SK-N-SH (cell line): ENCODE results near the gene NBDY. TPM values are rescaled to one million over a fixed set of nuclear protein-coding genes. Genes with fewer than 3 reads are reported as not detected.
"Not testable (repeated sequence)": the region's sequence is repeated elsewhere in the genome, so short reads cannot be mapped to it uniquely, and the experiment has no call there.

Experiments
- CTCF ChIA-PET: fragments of 300-600, 350-600 bp; formaldehyde crosslinking; extraction: SDS; loops from one replicate; lab custom pipeline; 2021; lab: Yijun Ruan, JAX
- POLR2A ChIA-PET: fragments of 350-600 bp; sonication (Branson Sonifier 250); formaldehyde crosslinking; extraction: SDS; loops from one replicate; lab custom pipeline; 2020; ENCODE audit warnings: antibody characterized with exemption, inconsistent platforms; lab: Yijun Ruan, JAX
- DNase-seq: peaks from one replicate; pipeline ENCODE4 v3.0.0; 2012
- H2AFZ ChIP-seq: fragments of 200-600 bp; sonication (generic); 2 replicates; pipeline ENCODE4 v1.8.1; 2016; ENCODE audit warnings: antibody characterized with exemption, mild to moderate bottlenecking, low read depth
- H3F3A ChIP-seq: fragments of 200-600 bp; sonication (generic); replicated peaks from 2 replicates; pipeline ENCODE3; 2016; ENCODE audit warnings: antibody characterized with exemption, mild to moderate bottlenecking; ENCODE audit not compliant: insufficient read depth
- H3K27ac ChIP-seq, 2 experiments: fragments of 200-500 bp in 1 of 2; fragments of 200-600 bp in 1 of 2; sonication (Bioruptor generic) in 1 of 2; sonication (generic), shearing (Covaris generic) in 1 of 2; 2 replicates each; pipeline versions ENCODE4 v1.5.1 to v1.6.1; 2014 to 2016; ENCODE audit warnings: low read depth in 2 of 2, inconsistent platforms in 1 of 2, low read length in 1 of 2, mild to moderate bottlenecking in 1 of 2, mixed read lengths in 1 of 2
- H3K27me3 ChIP-seq: fragments of 200-600 bp; sonication (generic), shearing (Covaris generic); 2 replicates; pipeline ENCODE4 v1.6.1; 2016; ENCODE audit warnings: mixed run types; ENCODE audit not compliant: insufficient read depth
- H3K36me3 ChIP-seq, 2 experiments: fragments of 200-500 bp in 1 of 2; fragments of 200-600 bp in 1 of 2; sonication (Bioruptor generic) in 1 of 2; sonication (generic) in 1 of 2; replicated peaks in 1 of 2; 2 replicates each; pipeline versions ENCODE3 to v1.5.1; 2014 to 2016; ENCODE audit warnings: low read length in 1 of 2, mild to moderate bottlenecking in 1 of 2; ENCODE audit not compliant: insufficient read depth in 2 of 2, control insufficient read depth in 1 of 2
- H3K4me1 ChIP-seq, 2 experiments: fragments of 200-500 bp in 1 of 2; fragments of 200-600 bp in 1 of 2; sonication (Bioruptor generic) in 1 of 2; sonication (generic), shearing (Covaris generic) in 1 of 2; 2 replicates each; pipeline versions ENCODE4 v1.5.1 to v1.6.1; 2014 to 2016; ENCODE audit warnings: low read depth in 1 of 2, low read length in 1 of 2, mixed run types in 1 of 2; ENCODE audit not compliant: insufficient read depth in 2 of 2, control insufficient read depth in 1 of 2
- H3K4me2 ChIP-seq: fragments of 200-600 bp; sonication (generic), shearing (Covaris generic); 2 replicates; pipeline ENCODE4 v1.6.1; 2017; ENCODE audit warnings: mixed run types
- H3K4me3 ChIP-seq, 2 experiments: fragments of 200-500 bp in 1 of 2; fragments of 200-600 bp in 1 of 2; sonication (Bioruptor generic) in 1 of 2; sonication (generic), shearing (Covaris generic) in 1 of 2; 2 replicates each; pipeline versions ENCODE4 v1.5.1 to v1.8.1; 2014 to 2016; ENCODE audit warnings: low read depth in 2 of 2, inconsistent platforms in 1 of 2, low read length in 1 of 2, mild to moderate bottlenecking in 1 of 2, mixed read lengths in 1 of 2, moderate library complexity in 1 of 2
- H3K79me2 ChIP-seq: fragments of 200-600 bp; sonication (generic); 2 replicates; pipeline ENCODE4 v1.8.1; 2017; ENCODE audit warnings: mild to moderate bottlenecking; ENCODE audit not compliant: insufficient read depth
- H3K9ac ChIP-seq: fragments of 200-600 bp; sonication (generic); 2 replicates; pipeline ENCODE4 v1.6.1; 2017; ENCODE audit warnings: mixed run types
- H3K9me2 ChIP-seq: fragments of 200-600 bp; sonication (generic); 2 replicates; pipeline ENCODE4 v1.6.1; 2017; ENCODE audit warnings: mixed run types
- H3K9me3 ChIP-seq: fragments of 200-600 bp; sonication (generic); 2 replicates; pipeline ENCODE4 v1.6.1; 2017; ENCODE audit warnings: mixed run types, mild to moderate bottlenecking, moderate library complexity
- H4K20me1 ChIP-seq: fragments of 200-600 bp; sonication (generic); 2 replicates; pipeline ENCODE4 v1.6.1; 2017; ENCODE audit warnings: mild to moderate bottlenecking, mixed run types; ENCODE audit not compliant: insufficient read depth
- CHD2 ChIP-seq: fragments of 150-350 bp; IDR thresholded peaks from 2 replicates; pipeline ENCODE4 v1.6.1; 2018; ENCODE audit warnings: low read length; ENCODE audit not compliant: partially characterized antibody
- CTCF ChIP-seq: fragments of 200-600 bp; sonication (generic); IDR thresholded peaks from 2 replicates; pipeline ENCODE4 v1.6.1; 2017; ENCODE audit warnings: antibody characterized with exemption, mild to moderate bottlenecking, moderate library complexity
- EP300 ChIP-seq, 2 experiments: IDR thresholded peaks; 2 replicates each; pipeline versions ENCODE4 v1.4.0 to v1.6.1; 2012; ENCODE audit warnings: borderline replicate concordance in 1 of 2, low read depth in 1 of 2, low read length in 1 of 2
- FOSL2 ChIP-seq: IDR thresholded peaks from 2 replicates; pipeline ENCODE4 v1.4.0; 2012; ENCODE audit warnings: low read depth, mild to moderate bottlenecking, moderate library complexity, borderline replicate concordance
- FOXJ3 ChIP-seq: sonication (generic); formaldehyde crosslinking; IDR thresholded peaks from 2 replicates; pipeline ENCODE4 v1.5.1; 2020; ENCODE audit warnings: mild to moderate bottlenecking, missing genetic modification reagents
- JUND ChIP-seq: IDR thresholded peaks from 2 replicates; pipeline ENCODE4 v1.4.0; 2012
- MXI1 ChIP-seq: IDR thresholded peaks from 2 replicates; pipeline ENCODE4 v1.6.1; 2012; ENCODE audit warnings: mild to moderate bottlenecking, low read depth, low read length, improper control_type of control experiment
- NRF1 ChIP-seq: IDR thresholded peaks from 2 replicates; pipeline ENCODE4 v1.6.1; 2012; ENCODE audit warnings: low read depth, mild to moderate bottlenecking, low read length
- POLR2AphosphoS5 ChIP-seq: IDR thresholded peaks from 2 replicates; pipeline ENCODE4 v1.6.1; 2012; ENCODE audit warnings: low read depth, low read length
- RFX5 ChIP-seq: IDR thresholded peaks from 2 replicates; pipeline ENCODE4 v1.6.1; 2012; ENCODE audit warnings: mild to moderate bottlenecking, improper control_type of control experiment, low read length
- SIN3A ChIP-seq: IDR thresholded peaks from 2 replicates; pipeline ENCODE4 v1.6.1; 2012; ENCODE audit warnings: low read depth, mild to moderate bottlenecking, low read length, moderate library complexity, borderline replicate concordance
- TAF1 ChIP-seq: IDR thresholded peaks from 2 replicates; pipeline ENCODE4 v1.6.1; 2012; ENCODE audit warnings: low read depth, mild to moderate bottlenecking, low read length, moderate library complexity, borderline replicate concordance
- USF1 ChIP-seq: IDR thresholded peaks from 2 replicates; pipeline ENCODE4 v1.4.0; 2012; ENCODE audit warnings: low read depth, borderline replicate concordance
- ZBTB33 ChIP-seq: IDR thresholded peaks from 2 replicates; pipeline ENCODE4 v1.4.0; 2012; ENCODE audit warnings: low read depth, borderline replicate concordance
- WGBS: methylation state at CpG from one replicate; pipeline ENCODE4 v1.1.6; 2017; ENCODE audit warnings: low lambda C conversion rate; 5-methylcytosine and 5-hydroxymethylcytosine counted together
- polyA plus RNA-seq, 3 experiments: library from polyadenylated mRNA; depleted of rRNA; stranded (reverse); fragments of >200 nt; gene quantifications; 2 replicates each; pipeline ENCODE4 v1.2.3, GENCODE V29; 2012

The NBDY gene
- polyA plus RNA-seq, 1 of the 3 experiments (the other 2 are of a cell fraction) = 68.2 TPM

- 94% methylated on average over 1 of the region's 1 CpG for WGBS
- H2AFZ ChIP-seq = no peak overlapping the region
- DNase-seq = no peak
- ChIA-PET CTCF (no interaction called here), POLR2A (no interaction called here)
- H3K4me1 ChIP-seq = no peaks in the 10 kb centered on the region; a peak in 1 of 4 replicates
- no peaks in the 10 kb centered on the region for H3K9me3 ChIP-seq
- no peaks in the 10 kb centered on the region for H3F3A ChIP-seq
- no peaks in the 10 kb centered on the region for H3K27me3 ChIP-seq
- H3K4me2 ChIP-seq = no peak overlapping the region
- H4K20me1 ChIP-seq = no peaks in the 10 kb centered on the region
- no peak overlapping the region for H3K27ac ChIP-seq
- TF ChIP-seq ZBTB33 (no peak), TAF1 (no peak), JUND (no peak), POLR2AphosphoS5 (no peak)
- H3K79me2 ChIP-seq = no peaks in the 10 kb centered on the region; the same call in 1 of the 2 replicates
- no peak overlapping the region for H3K9ac ChIP-seq
- H3K9me2 ChIP-seq = no peaks in the 10 kb centered on the region
- H3K4me3 ChIP-seq = no peak overlapping the region
- peaks cover 0 to 5% of the 10 kb centered on the region in 2 experiments for H3K36me3 ChIP-seq
Observed at GRCh38 chrX:56805399-56805798, 76.4 kb downstream of the NBDY start.

- H3K79me2 ChIP-seq, CTCF ChIA-PET, H3K27me3 ChIP-seq, POLR2A ChIA-PET, H3F3A ChIP-seq, H4K20me1 ChIP-seq, H3K27ac ChIP-seq, H3K4me3 ChIP-seq, H3K4me1 ChIP-seq, H3K9me2 ChIP-seq, H3K9me3 ChIP-seq, H3K4me2 ChIP-seq, H2AFZ ChIP-seq, H3K9ac ChIP-seq, H3K36me3 ChIP-seq, DNase-seq: not testable (repeated sequence)
- 59% methylated on average over 2 of the region's 2 CpGs for WGBS
Observed at GRCh38 chrX:56806176-56806575, 77.1 kb downstream of the NBDY start.

- peaks cover 0 to 5% of the 10 kb centered on the region in 2 experiments for H3K36me3 ChIP-seq
- no peak overlapping the region for H3K4me2 ChIP-seq
- H3K4me1 ChIP-seq = peaks cover 0 to 5% of the 10 kb centered on the region in 2 experiments; a peak in 1 of 4 replicates
- no peak overlapping the region for H3K9ac ChIP-seq
- H4K20me1 ChIP-seq = no peaks in the 10 kb centered on the region
- DNase-seq = no peak
- ChIA-PET POLR2A (no interaction called here), CTCF (no interaction called here)
- H3K9me3 ChIP-seq = no peaks in the 10 kb centered on the region; the same call in 1 of the 2 replicates
- no peaks in the 10 kb centered on the region for H3F3A ChIP-seq
- no peaks in the 10 kb centered on the region for H3K27me3 ChIP-seq
- H3K79me2 ChIP-seq = peaks cover 2% of the 10 kb centered on the region; the same call in 1 of the 2 replicates
- no peak overlapping the region for H3K27ac ChIP-seq
- 40% methylated on average over 1 of the region's 5 CpGs for WGBS
- no peak overlapping the region for H3K4me3 ChIP-seq
- no peak overlapping the region for H2AFZ ChIP-seq
- no peaks in the 10 kb centered on the region for H3K9me2 ChIP-seq
- TF ChIP-seq MXI1 = no peak
- TF ChIP-seq USF1 = no peak
- TF ChIP-seq FOSL2 = no peak
- TF ChIP-seq FOXJ3 (CRISPR knock-in tag) = no peak
- TF ChIP-seq CTCF = no peak
- TF ChIP-seq TAF1 = no peak
- TF ChIP-seq CHD2 = no peak
- no peak for TF ChIP-seq ZBTB33
- TF ChIP-seq SIN3A = no peak
- TF ChIP-seq NRF1 = no peak
- no peak for TF ChIP-seq JUND
- TF ChIP-seq RFX5 = no peak
- no peak for TF ChIP-seq EP300 (IDR thresholded peaks at IDR 0.05; ENCODE audit: borderline replicate concordance in 1 of 2, low read depth in 1 of 2, low read length in 1 of 2)
Observed at GRCh38 chrX:56811599-56811998, 82.6 kb downstream of the NBDY start.
